SK-N-SH (cell line): ENCODE results near the gene CLIC3.

Experiments used
- CHD2 ChIP-seq: fragments of 150-350 bp; IDR thresholded peaks from 2 replicates; pipeline ENCODE4 v1.6.1; 2018; ENCODE audit warnings: low read length; ENCODE audit not compliant: partially characterized antibody
- CTCF ChIP-seq: fragments of 200-600 bp; sonication (generic); IDR thresholded peaks from 2 replicates; pipeline ENCODE4 v1.6.1; 2017; ENCODE audit warnings: antibody characterized with exemption, mild to moderate bottlenecking, moderate library complexity
- MAX ChIP-seq: IDR thresholded peaks from 2 replicates; pipeline ENCODE4 v1.4.0; 2012; ENCODE audit warnings: low read depth
- RFX5 ChIP-seq: IDR thresholded peaks from 2 replicates; pipeline ENCODE4 v1.6.1; 2012; ENCODE audit warnings: mild to moderate bottlenecking, improper control_type of control experiment, low read length
- RXRA ChIP-seq: IDR thresholded peaks from 2 replicates; pipeline ENCODE4 v1.4.0; 2012; ENCODE audit warnings: low read depth, mild to moderate bottlenecking, borderline replicate concordance
- TF ChIP-seq, protein P1 (sequence below): IDR thresholded peaks from 2 replicates; pipeline ENCODE4 v1.4.0; 2012; ENCODE audit warnings: low read depth, borderline replicate concordance

GRCh38 chr9:136977649-136978072 lies 18.7 kb downstream of the CLIC3 start:
- no peak for TF ChIP-seq CHD2
- no peak for TF ChIP-seq RXRA
- no peak for TF ChIP-seq RFX5
- TF ChIP-seq CTCF, result no peak
- TF ChIP-seq MAX, result no peak
- TF ChIP-seq, protein P1, sequence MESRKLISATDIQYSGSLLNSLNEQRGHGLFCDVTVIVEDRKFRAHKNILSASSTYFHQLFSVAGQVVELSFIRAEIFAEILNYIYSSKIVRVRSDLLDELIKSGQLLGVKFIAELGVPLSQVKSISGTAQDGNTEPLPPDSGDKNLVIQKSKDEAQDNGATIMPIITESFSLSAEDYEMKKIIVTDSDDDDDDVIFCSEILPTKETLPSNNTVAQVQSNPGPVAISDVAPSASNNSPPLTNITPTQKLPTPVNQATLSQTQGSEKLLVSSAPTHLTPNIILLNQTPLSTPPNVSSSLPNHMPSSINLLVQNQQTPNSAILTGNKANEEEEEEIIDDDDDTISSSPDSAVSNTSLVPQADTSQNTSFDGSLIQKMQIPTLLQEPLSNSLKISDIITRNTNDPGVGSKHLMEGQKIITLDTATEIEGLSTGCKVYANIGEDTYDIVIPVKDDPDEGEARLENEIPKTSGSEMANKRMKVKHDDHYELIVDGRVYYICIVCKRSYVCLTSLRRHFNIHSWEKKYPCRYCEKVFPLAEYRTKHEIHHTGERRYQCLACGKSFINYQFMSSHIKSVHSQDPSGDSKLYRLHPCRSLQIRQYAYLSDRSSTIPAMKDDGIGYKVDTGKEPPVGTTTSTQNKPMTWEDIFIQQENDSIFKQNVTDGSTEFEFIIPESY, result no peak
